ENCODE measurements around the gene CAMTA1.

GRCh38 chr1:6913086-6913485, 127.8 kb downstream of the CAMTA1 start:
- TF ChIP-seq CTCF (IDR thresholded peaks at IDR 0.05): no peak
- TF ChIP-seq POLR2A (IDR thresholded peaks at IDR 0.05): no peak
